HG03045 (cell line): ENCODE data around the gene CRNN.

ENCODE experiments used
- ATAC-seq: cut with Tn5 transposase; IDR thresholded peaks from one replicate; pipeline ENCODE4 v1.9.1; 2021; ENCODE audit warnings: mild to moderate bottlenecking, moderate library complexity; ENCODE audit not compliant: unreplicated experiment

Gene CRNN

GRCh38 chr1:152426731-152427130 is 12.7 kb upstream of the CRNN start:
- ATAC-seq: no peak

- no peak for ATAC-seq
These were observed 5.9 kb upstream of the CRNN start for GRCh38 chr1:152419917-152420316.

GRCh38 chr1:152415454-152416227 is 1.6 kb upstream of the CRNN start:
- no peak for ATAC-seq

GRCh38 chr1:152412756-152413155 is 1.3 kb downstream of the CRNN start:
- ATAC-seq: no peak

GRCh38 chr1:152411134-152411533 is 2.9 kb downstream of the CRNN start:
- no peak for ATAC-seq

GRCh38 chr1:152410599-152410998 is 3.5 kb downstream of the CRNN start:
- no peak for ATAC-seq

GRCh38 chr1:152410028-152410427 is 4.0 kb downstream of the CRNN start:
- ATAC-seq: no peak

GRCh38 chr1:152408664-152409063 is 5.4 kb downstream of the CRNN start:
- ATAC-seq: no peak

- no peak for ATAC-seq
These were observed 15.0 kb downstream of the CRNN start for GRCh38 chr1:152398812-152399698.

- ATAC-seq: no peak
These were observed 16.6 kb downstream of the CRNN start for GRCh38 chr1:152397474-152397873.

GRCh38 chr1:152394151-152394550 is 19.9 kb downstream of the CRNN start:
- no peak for ATAC-seq

- ATAC-seq: no peak
These were observed 21.2 kb downstream of the CRNN start for GRCh38 chr1:152392909-152393308.

GRCh38 chr1:152388889-152389288 is 25.2 kb downstream of the CRNN start:
- ATAC-seq: no peak

- ATAC-seq: no peak
These were observed 27.1 kb downstream of the CRNN start for GRCh38 chr1:152386940-152387339.

GRCh38 chr1:152380932-152381331 is 33.1 kb downstream of the CRNN start:
- no peak for ATAC-seq

GRCh38 chr1:152374451-152374850 is 39.6 kb downstream of the CRNN start:
- ATAC-seq: no peak

- no peak for ATAC-seq
These were observed 41.4 kb downstream of the CRNN start for GRCh38 chr1:152372672-152373071.

- ATAC-seq: no peak
These were observed 46.6 kb downstream of the CRNN start for GRCh38 chr1:152367436-152367835.

- ATAC-seq: no peak
These were observed 54.2 kb downstream of the CRNN start, which contains the start of gene FLG2 for GRCh38 chr1:152359906-152360305. TSS of gene FLG2 (minus strand) at chr1:152360006. CDS start at chr1:152358884, 1,122 bp downstream.
